GM18499 (cell line): ENCODE results near the gene LRRC3.
"Not testable (repeated sequence)": the region's sequence is repeated elsewhere in the genome, so short reads cannot be mapped to it uniquely, and the experiment has no call there.

ENCODE experiments used
- ATAC-seq: cut with Tn5 transposase; IDR thresholded peaks from one replicate; pipeline ENCODE4 v1.9.1; 2021; ENCODE audit warnings: moderate number of reproducible peaks; ENCODE audit not compliant: insufficient read depth, unreplicated experiment

Gene LRRC3

GRCh38 chr21:44473915-44474555 lies 18.7 kb downstream of the LRRC3 start:
- no peak for ATAC-seq

GRCh38 chr21:44475266-44475845 lies 20.0 kb downstream of the LRRC3 start:
- ATAC-seq: no peak

GRCh38 chr21:44477131-44477530 lies 21.8 kb downstream of the LRRC3 start:
- no peak for ATAC-seq

DNA sequence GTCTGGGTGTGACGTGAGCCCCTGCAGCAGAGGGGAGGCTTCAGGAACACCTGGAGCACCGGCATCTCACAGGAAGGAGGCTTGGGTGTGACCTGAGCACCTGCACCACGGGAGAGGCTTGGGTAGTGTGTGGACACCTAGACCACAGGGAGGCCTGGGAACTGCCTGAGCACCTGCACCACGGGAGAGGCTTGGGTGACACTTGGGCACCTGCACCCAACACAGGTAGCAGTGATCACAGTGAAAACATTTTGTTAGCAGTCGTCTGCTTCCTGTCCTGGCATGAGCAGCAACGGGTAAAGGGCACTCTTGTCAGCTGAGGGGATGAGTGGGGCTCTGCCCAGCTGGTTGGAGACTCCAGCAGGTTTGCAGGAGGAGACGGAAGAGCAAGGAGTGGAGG lies 22.4 kb downstream of the LRRC3 start:
- ATAC-seq: no peak

GRCh38 chr21:44478124-44478800 lies 23.0 kb downstream of the LRRC3 start:
- ATAC-seq: no peak

DNA sequence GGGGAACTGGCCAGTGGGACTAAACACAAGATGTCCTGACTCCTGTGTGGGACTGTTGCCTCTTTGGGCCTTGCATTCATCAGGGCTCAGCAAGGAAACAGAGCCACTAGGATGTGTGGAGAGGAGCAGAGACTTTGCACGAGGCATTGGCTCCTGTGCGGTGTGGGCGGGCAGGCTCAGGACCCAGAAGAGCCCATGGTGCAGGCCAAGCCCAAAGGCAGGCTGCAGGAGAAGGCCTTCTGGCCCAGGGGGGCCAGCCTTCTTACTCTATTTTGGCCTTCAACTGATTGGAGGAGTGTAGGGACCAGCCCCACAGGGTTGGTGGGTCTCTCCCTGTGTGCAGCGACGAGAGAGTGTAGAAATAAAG lies 23.5 kb downstream of the LRRC3 start:
- no peak for ATAC-seq

- not testable (repeated sequence) for ATAC-seq
Measured at GRCh38 chr21:44479556-44480199, 24.4 kb downstream of the LRRC3 start.

DNA sequence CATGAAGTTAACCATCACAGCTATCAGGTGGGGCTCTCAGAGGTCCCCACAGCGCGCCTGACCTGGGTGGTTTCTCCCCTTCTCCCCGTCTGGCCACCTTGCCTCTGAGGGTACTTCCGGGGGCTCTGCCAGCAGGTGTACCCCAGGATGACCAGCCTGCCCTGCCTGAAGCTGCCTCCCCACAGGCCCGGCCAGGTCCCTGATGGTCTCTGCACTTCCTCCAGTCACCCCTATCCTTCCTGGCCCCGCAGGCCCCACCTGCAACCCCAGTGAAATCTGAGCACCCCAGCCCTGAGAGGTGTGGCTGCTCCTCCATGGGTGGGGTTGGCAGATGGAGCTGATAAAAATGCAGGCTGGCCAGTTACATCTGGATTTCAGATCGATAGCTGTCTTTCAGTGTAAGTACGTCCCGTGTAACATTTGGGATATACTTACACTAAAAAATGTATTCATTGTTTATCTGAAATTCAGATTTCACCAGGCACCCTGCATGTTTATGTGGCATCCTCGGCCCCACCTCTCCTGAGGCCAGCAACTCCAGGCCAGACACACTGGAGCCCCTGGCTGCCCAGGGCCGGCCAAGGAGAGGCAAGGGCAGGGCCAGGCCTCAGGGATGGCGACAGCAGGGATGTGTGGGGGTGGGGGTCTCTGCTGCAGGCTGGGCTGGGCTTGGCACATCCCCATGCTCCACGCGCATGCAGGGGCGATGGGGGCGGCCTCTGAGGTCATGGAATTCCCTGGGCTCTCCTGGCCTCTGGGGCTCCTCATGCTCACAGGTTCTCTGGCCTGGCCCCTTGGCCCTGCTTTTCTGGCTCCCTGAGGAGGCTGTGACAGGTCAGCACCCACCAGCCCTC lies 25.1 kb downstream of the LRRC3 start:
- ATAC-seq: no peak

GRCh38 chr21:44482581-44483287 lies 27.4 kb downstream of the LRRC3 start:
- no peak for ATAC-seq

DNA sequence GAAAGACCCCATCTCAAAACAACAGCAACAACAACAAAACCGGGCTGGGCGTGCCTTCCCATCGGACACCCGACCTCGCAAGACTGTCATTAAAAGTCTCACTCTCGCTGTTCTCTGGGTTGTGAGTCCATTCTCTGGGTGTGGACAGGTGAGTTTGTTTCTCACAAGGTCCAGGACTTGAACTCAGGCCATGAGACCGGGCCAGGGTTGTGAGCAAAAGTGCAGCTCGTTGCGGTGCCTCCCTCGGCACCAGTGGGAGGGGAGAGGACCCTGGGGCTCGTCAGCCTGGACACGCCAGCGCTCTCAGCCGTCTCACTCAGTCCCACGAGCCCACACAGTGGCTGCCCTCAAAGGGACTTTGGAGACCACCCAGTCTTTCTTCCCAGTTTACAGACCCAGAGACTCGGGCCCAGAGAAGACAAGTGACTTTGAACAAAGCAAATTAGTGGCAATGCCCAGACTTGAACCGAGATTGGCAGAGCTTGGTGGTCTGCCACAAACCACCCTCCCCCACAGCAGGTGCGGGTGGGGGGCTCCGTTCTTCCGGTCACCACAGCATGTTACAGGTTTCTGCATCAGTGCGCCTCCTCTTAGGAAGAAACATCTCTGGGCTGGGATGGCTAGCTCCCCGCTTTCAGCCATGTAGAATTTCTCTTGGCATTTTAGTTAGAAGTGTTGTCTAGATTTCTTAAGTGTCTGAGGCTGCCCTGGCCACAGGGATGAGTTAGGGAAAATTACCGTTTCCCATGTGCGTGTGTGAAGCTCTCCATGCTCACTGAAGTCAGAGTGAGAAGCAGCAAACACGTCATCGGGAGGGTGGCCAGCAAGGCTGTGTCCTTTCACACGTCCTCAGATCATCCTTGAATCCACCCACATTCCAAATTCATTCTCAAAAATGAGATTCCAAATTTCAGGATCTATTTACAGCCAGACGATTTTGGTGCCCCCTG lies 28.3 kb downstream of the LRRC3 start:
- ATAC-seq: no peak

GRCh38 chr21:44484498-44485253 lies 29.4 kb downstream of the LRRC3 start:
- ATAC-seq: no peak

DNA sequence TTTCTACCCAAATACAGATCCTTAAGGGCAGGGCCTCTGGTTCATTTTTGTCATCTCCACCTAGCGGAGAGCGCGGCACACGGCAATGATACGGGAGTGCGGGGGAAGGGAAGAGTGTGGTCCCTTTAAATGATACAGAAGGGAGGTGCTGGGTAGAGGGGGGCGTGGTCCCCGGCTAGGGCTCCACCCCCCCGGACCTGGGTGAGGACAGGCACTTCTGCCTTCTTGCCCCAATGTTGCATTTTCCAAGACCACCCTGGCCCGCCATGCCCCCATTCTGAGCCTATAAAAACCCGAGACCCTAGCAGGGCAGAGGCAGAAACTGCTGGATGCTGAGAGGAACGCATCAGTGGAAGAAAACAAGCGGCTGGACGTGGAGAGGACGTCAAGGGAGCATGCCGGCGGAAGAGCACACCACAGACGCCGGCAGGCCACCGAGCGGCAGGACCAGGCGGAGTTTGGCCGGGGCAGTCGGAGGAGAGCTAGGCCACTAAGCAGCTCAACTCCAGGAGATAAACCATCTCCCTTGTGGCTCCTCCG lies 30.0 kb downstream of the LRRC3 start:
- no peak for ATAC-seq

- ATAC-seq: no peak
Measured at GRCh38 chr21:44485796-44486195, 30.5 kb downstream of the LRRC3 start.

DNA sequence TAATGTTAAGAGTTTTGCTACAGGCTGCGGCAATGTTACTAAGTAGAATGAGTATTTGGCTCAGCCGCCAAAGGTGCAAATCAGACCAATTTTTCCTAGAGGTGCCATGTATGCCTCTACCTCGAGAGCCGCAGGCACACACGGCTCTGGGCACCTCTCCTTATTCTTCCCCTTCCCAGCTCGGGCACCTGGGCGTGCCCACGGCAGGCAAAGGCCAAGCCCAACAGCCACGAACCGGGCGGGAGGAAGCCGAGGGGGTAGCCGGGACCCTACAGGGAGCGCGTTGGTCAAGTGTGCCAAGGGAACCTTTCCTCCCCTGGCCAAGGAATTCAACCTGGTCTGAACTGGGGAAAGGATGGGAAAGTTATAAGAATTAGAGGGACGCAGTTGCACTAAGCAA lies 31.0 kb downstream of the LRRC3 start:
- no peak for ATAC-seq

DNA sequence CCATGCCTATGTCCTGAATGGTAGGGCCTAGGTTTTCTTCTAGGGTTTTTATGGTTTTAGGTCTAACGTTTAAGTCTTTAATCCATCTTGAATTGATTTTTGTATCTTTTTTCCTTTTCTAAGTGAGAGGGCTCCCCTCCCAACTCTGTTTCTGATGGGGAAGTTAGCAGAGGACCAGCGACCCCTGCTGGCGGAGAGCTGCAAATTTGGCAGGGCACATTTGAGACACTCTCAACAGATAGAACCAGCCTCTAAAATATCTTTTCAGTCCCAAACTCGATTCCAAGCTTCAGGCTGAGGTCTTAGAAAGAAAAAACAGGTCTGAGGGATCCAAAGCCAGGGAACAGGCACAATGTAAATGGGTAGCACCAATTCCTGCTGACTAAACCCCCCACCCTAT lies 32.5 kb downstream of the LRRC3 start:
- no peak for ATAC-seq

DNA sequence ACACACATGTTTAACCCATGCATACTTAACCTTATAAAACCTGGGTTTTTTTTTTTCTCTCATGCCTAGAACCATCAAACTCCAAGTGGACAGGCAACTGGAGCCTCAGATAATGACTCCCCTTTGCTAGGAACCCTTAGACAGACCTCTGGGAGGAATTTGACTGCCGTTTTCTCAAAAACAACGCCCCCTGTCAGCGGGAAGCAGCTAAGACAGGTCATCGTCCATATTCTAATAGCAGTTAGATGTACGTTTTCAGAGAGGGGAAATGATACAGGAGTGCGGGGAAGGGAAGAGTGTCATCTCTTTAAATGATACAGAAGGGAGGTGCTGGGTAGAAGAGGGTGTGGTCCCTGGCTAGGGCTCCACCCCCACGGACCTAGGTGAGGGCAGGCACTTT lies 34.7 kb downstream of the LRRC3 start:
- ATAC-seq: no peak

DNA sequence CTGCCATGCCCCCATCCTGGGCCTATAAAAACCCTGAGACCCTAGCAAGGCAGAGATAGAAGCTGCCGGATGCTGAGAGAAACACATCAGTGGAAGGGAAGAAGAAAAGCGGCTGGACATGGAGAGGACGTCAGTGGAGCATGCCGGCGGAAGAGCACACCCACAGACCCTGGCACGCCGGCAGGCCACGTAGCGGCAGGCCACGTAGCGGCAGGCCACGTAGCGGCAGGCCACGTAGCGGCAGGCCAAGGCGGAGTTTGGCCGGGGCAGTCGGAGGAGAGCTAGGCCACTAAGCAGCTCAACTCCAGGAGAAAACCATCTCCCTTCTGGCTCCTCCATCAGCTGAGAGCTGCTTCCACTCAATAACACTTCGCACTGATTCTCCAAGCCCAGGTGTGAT lies 35.1 kb downstream of the LRRC3 start:
- no peak for ATAC-seq

- ATAC-seq: no peak
Measured at GRCh38 chr21:44490816-44491215, 35.5 kb downstream of the LRRC3 start.
